ENCODE measurements around the gene FOXP1.

DNA sequence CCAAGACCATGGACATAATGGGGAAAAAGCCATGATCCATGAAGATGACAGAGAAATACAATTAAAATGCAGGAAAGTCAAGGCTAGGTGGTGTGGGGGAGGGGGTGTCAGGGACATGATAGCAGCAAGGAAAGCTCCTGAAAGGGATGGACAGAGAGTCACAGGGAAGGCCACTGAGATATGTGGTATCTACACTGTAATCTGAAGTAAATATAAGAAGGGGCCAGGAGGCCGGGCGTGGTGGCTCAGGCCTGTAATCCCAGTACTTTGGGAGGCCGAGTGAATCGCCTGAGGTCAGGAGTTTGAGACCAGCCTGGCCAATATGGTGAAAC lies 62.5 kb downstream of the FOXP1 start:
- TF ChIP-seq POLR2A (IDR thresholded peaks at IDR 0.05; ENCODE audit: low read depth, low read length) (no peak), TAF1 (IDR thresholded peaks at IDR 0.05; ENCODE audit: low read depth, low read length) (no peak), POLR2AphosphoS5 (IDR thresholded peaks at IDR 0.05; ENCODE audit: low read depth, low read length) (no peak), SPI1 (IDR thresholded peaks at IDR 0.05; ENCODE audit: low read depth, low read length) (no peak), PAX5 (IDR thresholded peaks at IDR 0.05; ENCODE audit: insufficient read depth, low read length, severe bottlenecking) (no peak)
